DOHH2 (cell line): Measurements from ENCODE around the gene FLNA.

Experiments used
- H3F3A ChIP-seq: fragments of 200-600 bp; sonication (generic), shearing (Covaris generic); 2 replicates; pipeline ENCODE4 v1.6.0; 2016; ENCODE audit warnings: antibody characterized with exemption, mild to moderate bottlenecking; ENCODE audit not compliant: control insufficient read depth, insufficient read depth
- H3K27ac ChIP-seq: fragments of 200-600 bp; sonication (generic); 2 replicates; pipeline ENCODE4 v1.5.1; 2014; ENCODE audit warnings: low read depth, mild to moderate bottlenecking, low read length, moderate library complexity
- H3K27me3 ChIP-seq: fragments of 200-600 bp; sonication (generic); 2 replicates; pipeline ENCODE4 v1.6.1; 2014; ENCODE audit warnings: mild to moderate bottlenecking, low read length, mixed read lengths; ENCODE audit not compliant: control insufficient read depth
- H3K36me3 ChIP-seq: fragments of 200-600 bp; sonication (generic); 2 replicates; pipeline ENCODE4 v1.6.1; 2014; ENCODE audit warnings: mild to moderate bottlenecking, low read length, moderate library complexity, mixed read lengths; ENCODE audit not compliant: control insufficient read depth
- H3K4me1 ChIP-seq: fragments of 200-600 bp; sonication (generic); 2 replicates; pipeline ENCODE4 v1.6.1; 2014; ENCODE audit warnings: mild to moderate bottlenecking, low read length, mixed read lengths; ENCODE audit not compliant: control insufficient read depth
- H3K4me2 ChIP-seq: fragments of 200-600 bp; sonication (generic); 2 replicates; pipeline ENCODE4 v1.6.0; 2014; ENCODE audit warnings: mild to moderate bottlenecking, low read length, moderate library complexity
- H3K4me3 ChIP-seq: fragments of 200-600 bp; sonication (generic); 2 replicates; pipeline ENCODE4 v1.5.1; 2014; ENCODE audit warnings: mild to moderate bottlenecking, low read length, mixed read lengths
- H3K79me2 ChIP-seq: fragments of 200-600 bp; sonication (generic); 2 replicates; pipeline ENCODE4 v1.6.1; 2014; ENCODE audit warnings: mild to moderate bottlenecking, low read length, mixed read lengths; ENCODE audit not compliant: control insufficient read depth
- H3K9me2 ChIP-seq: fragments of 200-600 bp; sonication (generic); replicated peaks from 2 replicates; pipeline ENCODE4 v1.6.1; 2014; ENCODE audit warnings: mild to moderate bottlenecking, low read length, mixed read lengths; ENCODE audit not compliant: control insufficient read depth
- H3K9me3 ChIP-seq: fragments of 200-600 bp; sonication (generic); 2 replicates; pipeline ENCODE4 v1.6.1; 2014; ENCODE audit warnings: antibody characterized with exemption, low read length, mixed read lengths; ENCODE audit not compliant: control insufficient read depth, insufficient read depth
- H4K20me1 ChIP-seq: fragments of 200-600 bp; sonication (generic); 2 replicates; pipeline ENCODE4 v1.6.0; 2014; ENCODE audit warnings: low read depth, mild to moderate bottlenecking, antibody characterized with exemption, low read length, moderate library complexity; ENCODE audit not compliant: control insufficient read depth, insufficient read depth
- EZH2phosphoT487 ChIP-seq: fragments of 200-600 bp; sonication (generic); IDR thresholded peaks from 2 replicates; pipeline ENCODE4 v1.6.1; 2017; ENCODE audit warnings: borderline replicate concordance, mild to moderate bottlenecking, antibody characterized with exemption, low read length, moderate library complexity, mixed read lengths
- TF ChIP-seq, protein P1 (sequence below): fragments of 200-600 bp; sonication (generic); IDR thresholded peaks from one replicate; pipeline ENCODE4 v1.5.1; 2014; ENCODE audit warnings: antibody characterized with exemption, mild to moderate bottlenecking, low read depth, low read length; ENCODE audit not compliant: poor library complexity, severe bottlenecking

Gene FLNA

DNA sequence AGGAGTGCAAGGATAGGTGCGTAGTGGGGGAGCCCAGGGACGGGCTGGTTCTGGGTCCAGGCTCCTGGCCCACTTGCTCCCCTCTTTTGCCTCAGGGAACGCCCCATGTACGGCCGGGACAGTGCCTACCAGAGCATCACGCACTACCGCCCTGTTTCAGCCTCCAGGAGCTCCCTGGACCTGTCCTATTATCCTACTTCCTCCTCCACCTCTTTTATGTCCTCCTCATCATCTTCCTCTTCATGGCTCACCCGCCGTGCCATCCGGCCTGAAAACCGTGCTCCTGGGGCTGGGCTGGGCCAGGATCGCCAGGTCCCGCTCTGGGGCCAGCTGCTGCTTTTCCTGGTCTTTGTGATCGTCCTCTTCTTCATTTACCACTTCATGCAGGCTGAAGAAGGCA is 6.4 kb upstream of the FLNA start:
- H3K9me2 ChIP-seq: no peaks in the 10 kb centered on the region
- peak overlapping the region; percentile 82; the same call in 1 of the 2 replicates for H3K4me2 ChIP-seq
- H3K79me2 ChIP-seq: peaks cover 18% of the 10 kb centered on the region
- no peaks in the 10 kb centered on the region for H3K9me3 ChIP-seq
- H3K27ac ChIP-seq: no peak overlapping the region
- no peaks in the 10 kb centered on the region for H3K27me3 ChIP-seq
- H3K4me1 ChIP-seq: peaks cover 23% of the 10 kb centered on the region
- no peaks in the 10 kb centered on the region for H3F3A ChIP-seq
- TF ChIP-seq, protein P1, sequence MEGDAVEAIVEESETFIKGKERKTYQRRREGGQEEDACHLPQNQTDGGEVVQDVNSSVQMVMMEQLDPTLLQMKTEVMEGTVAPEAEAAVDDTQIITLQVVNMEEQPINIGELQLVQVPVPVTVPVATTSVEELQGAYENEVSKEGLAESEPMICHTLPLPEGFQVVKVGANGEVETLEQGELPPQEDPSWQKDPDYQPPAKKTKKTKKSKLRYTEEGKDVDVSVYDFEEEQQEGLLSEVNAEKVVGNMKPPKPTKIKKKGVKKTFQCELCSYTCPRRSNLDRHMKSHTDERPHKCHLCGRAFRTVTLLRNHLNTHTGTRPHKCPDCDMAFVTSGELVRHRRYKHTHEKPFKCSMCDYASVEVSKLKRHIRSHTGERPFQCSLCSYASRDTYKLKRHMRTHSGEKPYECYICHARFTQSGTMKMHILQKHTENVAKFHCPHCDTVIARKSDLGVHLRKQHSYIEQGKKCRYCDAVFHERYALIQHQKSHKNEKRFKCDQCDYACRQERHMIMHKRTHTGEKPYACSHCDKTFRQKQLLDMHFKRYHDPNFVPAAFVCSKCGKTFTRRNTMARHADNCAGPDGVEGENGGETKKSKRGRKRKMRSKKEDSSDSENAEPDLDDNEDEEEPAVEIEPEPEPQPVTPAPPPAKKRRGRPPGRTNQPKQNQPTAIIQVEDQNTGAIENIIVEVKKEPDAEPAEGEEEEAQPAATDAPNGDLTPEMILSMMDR: no peak
- no peak for TF ChIP-seq EZH2phosphoT487
- H3K36me3 ChIP-seq: peaks cover 15% of the 10 kb centered on the region
- no peaks in the 10 kb centered on the region for H4K20me1 ChIP-seq
- H3K4me3 ChIP-seq: 0 out of 2 replicates have a peak overlapping the region, but pooled peaks have one; percentile 83

DNA sequence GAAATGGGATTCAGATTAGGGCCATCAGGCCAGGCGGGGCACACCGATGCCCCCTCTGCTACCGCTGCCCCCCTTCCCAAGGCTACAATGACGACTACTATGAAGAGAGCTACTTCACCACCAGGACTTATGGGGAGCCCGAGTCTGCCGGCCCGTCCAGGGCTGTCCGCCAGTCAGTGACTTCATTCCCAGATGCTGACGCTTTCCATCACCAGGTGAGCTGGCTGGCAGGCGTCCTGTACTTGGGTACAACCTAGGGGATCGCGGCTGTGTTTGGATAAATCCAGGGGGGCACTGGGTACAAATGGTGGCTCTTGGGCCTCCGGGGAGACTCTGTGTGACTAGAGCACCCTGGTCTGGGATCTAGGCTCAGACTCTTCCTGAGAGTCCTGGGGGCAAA is 5.7 kb upstream of the FLNA start:
- H3K27me3 ChIP-seq: no peaks in the 10 kb centered on the region
- H3K4me3 ChIP-seq: peak overlapping the region; percentile 83
- H3K9me2 ChIP-seq: no peaks in the 10 kb centered on the region
- no peaks in the 10 kb centered on the region for H4K20me1 ChIP-seq
- no peaks in the 10 kb centered on the region for H3K9me3 ChIP-seq
- peak overlapping the region; percentile 82 for H3K4me2 ChIP-seq
- H3K4me1 ChIP-seq: peaks cover 27% of the 10 kb centered on the region
- peaks cover 18% of the 10 kb centered on the region for H3K79me2 ChIP-seq
- TF ChIP-seq, protein P1: no peak
- TF ChIP-seq EZH2phosphoT487: no peak
- H3K36me3 ChIP-seq: peaks cover 15% of the 10 kb centered on the region
- H3F3A ChIP-seq: no peaks in the 10 kb centered on the region
- H3K27ac ChIP-seq: no peak overlapping the region

DNA sequence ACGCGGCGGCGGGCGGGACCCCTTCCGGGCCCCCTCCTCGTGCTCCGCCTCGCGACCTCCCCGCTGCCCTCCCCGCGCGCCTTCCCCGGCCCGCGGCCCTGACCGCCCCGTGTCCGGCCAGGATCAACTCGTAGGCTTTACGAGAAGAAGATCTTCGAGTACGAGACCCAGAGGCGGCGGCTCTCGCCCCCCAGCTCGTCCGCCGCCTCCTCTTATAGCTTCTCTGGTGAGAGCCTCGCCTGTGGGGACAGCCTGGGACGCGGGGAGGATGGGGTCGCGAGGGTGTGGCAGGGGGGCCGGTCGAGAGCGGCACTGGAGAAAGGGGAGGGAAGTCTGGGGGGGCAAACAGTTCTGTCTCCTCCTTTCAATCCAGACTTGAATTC is 5.1 kb upstream of the FLNA start:
- peaks cover 33% of the 10 kb centered on the region for H3K4me1 ChIP-seq
- H3K9me2 ChIP-seq: no peaks in the 10 kb centered on the region
- peak overlapping the region; percentile 83 for H3K4me3 ChIP-seq
- H3K36me3 ChIP-seq: peaks cover 15% of the 10 kb centered on the region
- H3K79me2 ChIP-seq: peaks cover 18% of the 10 kb centered on the region
- H3F3A ChIP-seq: no peaks in the 10 kb centered on the region
- peak overlapping the region; percentile 53 for H3K27ac ChIP-seq
- TF ChIP-seq EZH2phosphoT487: no peak
- TF ChIP-seq, protein P1: no peak
- no peaks in the 10 kb centered on the region for H4K20me1 ChIP-seq
- H3K9me3 ChIP-seq: no peaks in the 10 kb centered on the region
- H3K4me2 ChIP-seq: peak overlapping the region; percentile 82
- H3K27me3 ChIP-seq: no peaks in the 10 kb centered on the region
